Peyer's patch (tissue), 4 donors: Measurements from ENCODE around the gene PPTC7. TPM values are rescaled to one million over a fixed set of nuclear protein-coding genes. Genes with fewer than 3 reads are reported as not detected.

Experiments
- DNase-seq, 3 donors: peaks; one replicate each; pipeline ENCODE4 v3.0.0-alpha.2; 2017 to 2019
- H3K27ac ChIP-seq, 4 donors: fragments of 200-600 bp; sonication (generic); one replicate each; pipeline ENCODE4 v1.5.1; 2016 to 2019
- H3K27me3 ChIP-seq, 2 donors: fragments of 200-600 bp; sonication (generic); one replicate each; pipeline ENCODE4 v1.5.1; 2019
- H3K36me3 ChIP-seq, 3 donors: fragments of 200-600 bp; sonication (generic); one replicate each; pipeline ENCODE4 v1.5.1; 2016 to 2019
- H3K4me1 ChIP-seq, 4 donors: fragments of 200-600 bp; sonication (generic); one replicate each; pipeline ENCODE4 v1.5.1; 2016 to 2019
- H3K4me3 ChIP-seq, 4 donors: fragments of 200-600 bp; sonication (generic); 1 replicate in 3 of 4; 2 replicates in 1 of 4; pipeline ENCODE4 v1.5.1; 2016 to 2019; ENCODE audit warnings: mild to moderate bottlenecking in 1 of 4
- H3K9me3 ChIP-seq, 4 donors: fragments of 200-600 bp; sonication (generic); one replicate each; pipeline ENCODE4 v1.5.1; 2016 to 2019; ENCODE audit warnings: mild to moderate bottlenecking in 1 of 4
- CTCF ChIP-seq, 6 experiments: fragments of 450-650 bp in 4 of 6; fragments of 200-600 bp in 2 of 6; sonication (generic) in 1 of 6; IDR thresholded peaks; one replicate each; pipeline ENCODE4 v1.5.1; 2017 to 2019; ENCODE audit warnings: antibody characterized with exemption in 6 of 6, mild to moderate bottlenecking in 3 of 6, moderate library complexity in 1 of 6
- POLR2A ChIP-seq, 2 donors: fragments of 450-650 bp; IDR thresholded peaks; one replicate each; pipeline ENCODE4 v1.5.1; 2017; ENCODE audit warnings: antibody characterized with exemption in 2 of 2, mild to moderate bottlenecking in 2 of 2, moderate library complexity in 2 of 2
- small RNA-seq, 2 donors: library from RNA; depleted of rRNA; stranded (forward); fragments of <200 nt; gene quantifications; one replicate each; pipeline ENCODE3, GENCODE V24; 2016
- total RNA-seq, 4 donors: library from RNA; depleted of rRNA; stranded (reverse); fragments of >200 nt; gene quantifications; one replicate each; pipeline ENCODE4 v1.1.0, GENCODE V29; 2016

Gene PPTC7
- total RNA-seq, 4 donors from 2014 or later, result 19.5 to 21.4 (median 20.1) TPM

- peak; percentile 90 to 92 for TF ChIP-seq POLR2A (IDR thresholded peaks at IDR 0.05)
- TF ChIP-seq CTCF (IDR thresholded peaks at IDR 0.05), result no peak
- H3K27ac ChIP-seq, result peak within 1 kb of the TSS; percentile 89 to 96 (median 92)
- H3K27me3 ChIP-seq, result no peaks in the 10 kb centered on the region
- peaks cover 0 to 16% (median 3%) of the 10 kb centered on the region in 4 donors for H3K4me1 ChIP-seq
- H3K4me3 ChIP-seq, result peak within 1 kb of the TSS; percentile 70 to 99 (median 86)
- H3K36me3 ChIP-seq, result no peaks in the 10 kb centered on the region
- peak; percentile 98 to 99 (median 99) for DNase-seq
- no peaks in the 10 kb centered on the region for H3K9me3 ChIP-seq
These were observed 81.1 kb downstream of the PPTC7 start, which contains the start of the genes RAD9B and VPS29 for GRCh38 chr12:110501752-110502738. RAD9B (plus strand) TSS chr12:110502331; CDS start chr12:110502338, 7 bp downstream. VPS29 (minus strand) TSS chr12:110502111; CDS start chr12:110502051, 60 bp downstream.

GRCh38 chr12:110501399-110501751 lies 81.7 kb downstream of the PPTC7 start:
- DNase-seq, result no peak

GRCh38 chr12:110498984-110499706 lies 84.0 kb downstream of the PPTC7 start:
- H3K4me3 ChIP-seq, result no peak overlapping the region
- DNase-seq, result no peak
- no peaks in the 10 kb centered on the region for H3K9me3 ChIP-seq
- peaks cover 0 to 17% (median 3%) of the 10 kb centered on the region in 3 donors for H3K36me3 ChIP-seq
- H3K27me3 ChIP-seq, result no peaks in the 10 kb centered on the region
- H3K27ac ChIP-seq, result no peak overlapping the region
- H3K4me1 ChIP-seq, result peaks cover 0 to 16% (median 3%) of the 10 kb centered on the region in 4 donors
- TF ChIP-seq CTCF (IDR thresholded peaks at IDR 0.05) (no peak), POLR2A (IDR thresholded peaks at IDR 0.05) (no peak)

More at GRCh38 chr12:110501399-110501751, 81.7 kb downstream of the PPTC7 start:
- peak overlapping the region; percentile 89 to 96 (median 92) for H3K27ac ChIP-seq
- peak overlapping the region; percentile 70 to 99 (median 86) for H3K4me3 ChIP-seq
- peaks cover 0 to 16% (median 3%) of the 10 kb centered on the region in 4 donors for H3K4me1 ChIP-seq
- TF ChIP-seq POLR2A (IDR thresholded peaks at IDR 0.05) (no peak), CTCF (IDR thresholded peaks at IDR 0.05) (no peak)
- no peaks in the 10 kb centered on the region for H3K27me3 ChIP-seq
- no peaks in the 10 kb centered on the region for H3K36me3 ChIP-seq
- no peaks in the 10 kb centered on the region for H3K9me3 ChIP-seq

Small RNAs within 50 kb of the gene (small RNA-seq; reads per million reads assigned to genes)
- gene RF00278 (0 reads per million in 2 donors), gene RN7SL387P (0 reads per million in 2 donors)

Other genes starting within 250 kb of the PPTC7 start
- 10 to 100 TPM; 31.6 to 66.0 (median 50.7) TPM for gene ANAPC7, start 179.6 kb downstream of the PPTC7 start, total RNA-seq
- 100 to 1,000 TPM; 224 to 314 (median 267) TPM for gene ARPC3, start 133.0 kb downstream of the PPTC7 start, total RNA-seq
- gene GPN3, start 115.1 kb downstream of the PPTC7 start, total RNA-seq, result 10 to 100 TPM in 1 of 4 donors, 1 to 10 TPM in 3; 1.4 to 14.9 (median 3.9) TPM
- 10 to 100 TPM in 1 of 4 donors, 1 to 10 TPM in 3; 1.4 to 13.2 (median 2.6) TPM for gene FAM216A, start 114.5 kb downstream of the PPTC7 start, total RNA-seq
- 100 to 1,000 TPM in 2 of 4 donors, 10 to 100 TPM in 2; 81.1 to 124 (median 106) TPM for gene VPS29, start 81.2 kb downstream of the PPTC7 start, total RNA-seq
- under 1 TPM in 2 of 4 donors, not detected in 2; 0.40 to 0.83 TPM for gene RAD9B, start 81.0 kb downstream of the PPTC7 start, total RNA-seq
- 10 to 100 TPM in 2 of 4 donors, 1 to 10 TPM in 2; 9.1 to 53.6 (median 9.7) TPM for gene TCTN1, start 30.8 kb upstream of the PPTC7 start, total RNA-seq
- 10 to 100 TPM in 1 of 4 donors, 1 to 10 TPM in 3; 2.6 to 16.5 (median 4.7) TPM for gene HVCN1, start 105.8 kb upstream of the PPTC7 start, total RNA-seq
- 100 to 1,000 TPM; 174 to 361 (median 217) TPM for gene PPP1CC, start 159.6 kb upstream of the PPTC7 start, total RNA-seq